Tongue (tissue), 2 donors: ENCODE measurements around the gene MTMR3. TPM values are rescaled to one million over a fixed set of nuclear protein-coding genes. Genes with fewer than 3 reads are reported as not detected.

Experiments
- DNase-seq: peaks from one replicate; pipeline ENCODE4 v3.0.0-alpha.2; 2015
- total RNA-seq: library from RNA; depleted of rRNA; stranded (reverse); fragments of >200 nt; gene quantifications from one replicate; pipeline ENCODE4 v1.2.3, GENCODE V29; 2014

Gene MTMR3
- total RNA-seq, 1 donor from 2014 or later = 68.2 TPM

DNA sequence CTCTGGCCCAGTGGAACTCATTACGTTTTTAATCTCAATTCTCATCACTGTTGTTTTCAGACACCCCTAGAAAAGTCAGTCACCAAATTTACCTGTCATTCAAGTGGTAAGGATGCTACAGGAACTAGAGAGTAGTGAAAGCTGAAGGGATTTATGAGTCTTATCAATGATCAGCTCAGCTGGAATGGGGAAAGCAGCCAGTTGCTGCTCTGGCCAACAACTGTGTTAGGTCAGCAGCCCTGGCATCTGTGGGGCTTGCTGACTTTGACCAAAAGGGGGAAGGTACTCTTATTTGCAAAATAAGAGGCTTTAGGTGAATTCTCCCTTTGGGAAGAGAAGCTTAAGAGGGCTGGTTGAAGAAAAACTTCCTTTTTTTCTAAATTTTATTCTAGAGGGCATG is 121.1 kb downstream of the MTMR3 start:
- no peak for DNase-seq

- DNase-seq = no peak
These were observed 121.7 kb downstream of the MTMR3 start for GRCh38 chr22:30004694-30005093.

DNA sequence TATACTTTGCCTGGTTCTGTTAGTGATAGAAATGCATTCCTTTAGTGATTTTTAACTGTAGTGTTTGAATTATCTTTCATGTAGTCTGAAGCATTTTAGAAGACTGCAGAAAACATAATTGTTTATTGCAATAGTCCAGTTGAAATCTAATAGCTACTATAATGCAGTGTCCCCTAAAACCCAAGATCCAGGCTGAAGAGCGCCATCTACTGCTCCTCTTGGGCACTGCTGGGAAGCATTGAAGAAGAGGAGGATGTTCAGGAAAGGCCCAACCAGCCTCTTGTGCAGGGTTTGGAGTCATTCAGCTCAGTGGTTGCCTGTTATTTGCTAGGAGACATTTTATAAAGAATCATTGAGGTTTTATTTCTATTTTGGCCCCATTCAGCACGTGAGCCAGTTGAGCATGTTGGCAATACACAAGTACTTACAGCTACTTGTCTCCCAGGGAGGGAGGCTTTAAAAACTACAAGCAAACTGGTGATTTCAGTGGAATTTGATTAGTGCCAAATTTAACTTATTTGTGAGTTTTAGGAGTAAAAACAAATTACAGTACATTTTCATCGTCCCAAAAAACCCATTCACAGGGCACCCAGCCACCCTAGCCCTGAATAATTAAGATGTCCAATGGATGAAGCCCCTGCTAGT is 122.4 kb downstream of the MTMR3 start:
- DNase-seq = peak; percentile 90

DNA sequence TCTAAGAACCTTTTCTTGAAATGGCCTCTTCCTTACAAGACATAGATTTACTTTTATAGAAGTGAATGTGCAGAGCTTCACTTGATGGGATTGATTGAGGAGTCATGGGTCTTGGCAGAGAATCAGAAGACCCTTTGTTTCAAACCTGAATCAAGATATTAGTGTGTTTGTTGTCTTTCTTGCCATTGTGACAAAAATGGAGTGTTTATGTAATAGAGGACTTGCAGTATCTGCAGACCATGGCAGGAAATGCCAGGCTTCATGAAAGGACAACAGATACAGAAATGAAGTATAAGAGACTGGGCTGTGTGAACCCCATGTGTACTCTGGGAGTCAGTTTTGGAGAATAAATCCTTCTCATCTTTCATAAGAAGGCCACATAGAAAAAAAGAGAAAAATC is 124.4 kb downstream of the MTMR3 start:
- DNase-seq = no peak

DNA sequence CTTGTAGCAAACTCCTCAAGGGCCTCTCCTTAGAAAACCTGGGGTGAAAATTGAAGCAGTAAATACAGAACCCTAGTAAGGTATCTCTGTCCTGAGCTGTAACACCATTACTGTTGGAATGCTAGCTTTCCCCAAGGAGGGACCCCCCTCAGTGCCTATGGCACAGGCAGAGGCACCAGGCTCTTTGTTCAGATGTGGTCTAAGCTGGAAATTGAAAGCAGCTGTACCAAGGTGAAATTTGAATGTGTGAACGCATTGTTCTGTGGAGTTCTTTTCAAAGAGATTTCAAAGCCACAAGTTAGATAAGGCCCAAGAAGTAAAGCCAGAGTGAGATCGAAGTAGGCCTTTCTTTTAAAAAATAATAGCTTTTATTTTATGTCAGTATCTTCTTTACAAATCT is 125.4 kb downstream of the MTMR3 start:
- no peak for DNase-seq

DNA sequence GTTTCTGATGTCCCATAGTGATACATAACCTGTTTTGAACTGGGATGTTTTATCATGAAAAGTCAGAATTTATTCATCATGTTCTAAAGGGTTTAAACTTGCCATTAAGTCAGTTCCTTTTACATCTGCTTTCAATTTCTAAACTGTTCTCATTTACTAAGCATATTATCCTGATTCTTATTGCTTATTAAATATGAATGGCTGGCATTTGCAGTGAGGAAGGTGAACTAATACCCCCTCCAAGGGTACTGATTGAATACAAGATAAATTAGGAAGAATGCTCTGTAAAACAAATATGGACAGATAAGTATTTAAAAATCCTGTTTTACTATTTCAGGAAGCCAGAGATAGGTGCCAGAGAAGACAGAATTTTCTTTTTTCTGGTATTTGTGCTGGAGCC is 126.5 kb downstream of the MTMR3 start:
- DNase-seq = no peak

DNA sequence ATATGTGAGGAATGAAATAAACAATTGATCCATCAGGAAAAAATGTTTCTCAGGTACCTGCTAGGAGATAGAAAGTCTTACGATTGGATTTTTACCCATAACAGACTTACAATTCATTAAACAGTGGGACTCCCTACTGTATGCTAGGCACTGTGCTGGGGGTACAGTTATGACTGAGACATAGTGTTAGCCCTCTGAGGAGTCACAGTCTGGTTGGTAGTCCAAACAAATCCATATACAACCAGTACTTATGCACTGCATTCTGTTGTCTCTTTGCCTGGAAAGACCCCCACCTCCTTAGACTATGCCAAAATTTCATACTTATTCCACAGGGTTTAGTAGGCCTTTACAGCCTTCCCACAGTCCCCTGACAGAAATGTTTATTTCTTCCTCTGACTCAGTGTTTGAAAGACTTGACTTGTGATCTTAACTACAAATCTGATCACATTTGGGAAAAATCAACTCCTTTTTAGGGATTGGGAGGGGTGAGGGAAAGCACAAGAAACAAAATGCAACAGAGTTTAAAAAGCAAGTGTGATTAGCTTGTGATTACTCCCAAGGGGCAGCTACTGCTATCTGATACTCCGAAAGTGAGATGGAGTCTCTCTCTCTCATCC is 127.9 kb downstream of the MTMR3 start:
- DNase-seq = no peak

DNA sequence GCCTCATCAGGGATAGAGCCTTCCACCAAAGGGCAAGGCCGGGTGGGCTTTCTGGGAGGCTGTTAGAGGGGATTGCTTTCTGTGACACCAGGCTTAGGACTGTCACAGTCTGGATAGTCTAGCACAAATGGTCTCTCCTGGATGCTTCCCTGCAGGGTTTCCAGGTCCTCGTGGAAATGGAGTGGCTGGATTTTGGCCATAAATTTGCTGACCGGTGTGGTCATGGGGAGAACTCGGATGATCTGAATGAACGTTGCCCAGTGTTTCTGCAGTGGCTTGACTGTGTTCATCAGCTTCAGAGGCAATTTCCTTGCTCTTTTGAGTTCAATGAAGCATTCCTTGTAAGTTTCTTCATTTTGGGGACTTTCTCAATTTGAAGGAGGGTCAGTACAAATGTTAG is 130.2 kb downstream of the MTMR3 start:
- DNase-seq = no peak

DNA sequence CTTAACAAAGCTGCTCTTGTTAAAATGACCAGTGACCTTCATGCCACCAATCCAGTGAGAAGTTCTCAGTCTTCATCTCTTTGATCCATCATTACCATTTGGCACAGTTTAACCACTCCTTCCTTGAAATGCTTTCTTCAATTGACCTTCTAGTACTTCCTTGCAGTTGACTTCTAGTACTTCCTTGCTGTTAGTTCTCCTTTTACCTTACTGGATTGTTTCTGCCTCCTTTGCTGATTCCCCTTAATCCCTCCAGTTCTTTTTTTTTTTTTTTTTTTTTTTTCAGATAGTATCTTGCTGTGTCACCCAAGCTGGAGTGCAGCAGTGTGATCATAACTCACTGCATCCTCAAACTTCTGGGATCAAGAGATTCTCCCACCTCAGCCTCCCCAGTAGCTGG is 131.3 kb downstream of the MTMR3 start:
- DNase-seq = no peak

DNA sequence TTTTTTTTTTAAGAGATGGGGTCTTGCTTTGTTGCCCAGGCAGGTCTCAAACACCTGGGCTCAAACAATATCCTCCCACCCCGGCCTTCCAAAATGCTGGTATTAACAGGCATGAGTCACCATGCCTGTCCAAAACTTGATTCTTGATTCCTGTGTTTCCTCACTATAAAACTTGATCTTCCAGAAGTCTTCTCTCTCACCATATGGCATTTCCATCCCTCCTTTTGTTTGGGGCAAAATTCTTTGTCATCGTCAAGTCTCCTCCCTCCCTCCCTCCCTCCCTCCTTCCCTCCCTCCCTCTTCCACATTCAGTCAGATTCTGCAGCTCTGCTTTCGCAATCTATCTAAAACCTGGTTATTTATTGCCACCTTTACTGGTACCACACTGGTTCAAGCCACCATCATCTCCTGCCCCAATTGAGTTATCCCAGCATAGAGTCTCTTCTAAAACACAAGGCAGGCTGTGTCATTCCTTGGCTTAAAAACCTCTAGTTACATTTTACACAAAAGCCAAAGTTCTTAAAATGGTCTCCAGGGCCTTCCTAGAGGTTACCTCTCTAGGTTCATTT is 132.3 kb downstream of the MTMR3 start:
- no peak for DNase-seq

DNA sequence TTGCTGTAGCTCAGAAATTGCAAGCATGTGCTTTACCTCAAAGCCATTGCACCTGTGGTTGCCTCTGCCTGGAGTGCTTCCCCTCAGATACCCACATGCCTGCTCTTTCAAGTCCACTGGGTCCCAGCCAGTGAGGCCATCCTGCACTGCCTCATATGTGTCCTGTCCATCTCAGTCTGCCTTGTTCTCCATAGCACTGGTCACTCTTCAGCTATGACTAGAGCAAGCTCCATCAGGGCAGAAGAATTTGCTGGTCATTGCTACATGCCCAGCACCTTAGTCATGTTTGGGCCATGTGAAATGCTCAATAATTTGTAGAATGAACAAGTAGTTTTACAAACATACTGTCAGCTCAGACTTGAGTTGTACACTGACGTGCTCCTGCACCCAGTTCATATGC is 132.9 kb downstream of the MTMR3 start:
- DNase-seq = no peak

GRCh38 chr22:30016596-30016995 is 133.6 kb downstream of the MTMR3 start:
- DNase-seq = no peak

GRCh38 chr22:30017375-30018223 is 134.6 kb downstream of the MTMR3 start:
- no peak for DNase-seq

GRCh38 chr22:30020511-30020910 is 137.5 kb downstream of the MTMR3 start:
- no peak for DNase-seq

DNA sequence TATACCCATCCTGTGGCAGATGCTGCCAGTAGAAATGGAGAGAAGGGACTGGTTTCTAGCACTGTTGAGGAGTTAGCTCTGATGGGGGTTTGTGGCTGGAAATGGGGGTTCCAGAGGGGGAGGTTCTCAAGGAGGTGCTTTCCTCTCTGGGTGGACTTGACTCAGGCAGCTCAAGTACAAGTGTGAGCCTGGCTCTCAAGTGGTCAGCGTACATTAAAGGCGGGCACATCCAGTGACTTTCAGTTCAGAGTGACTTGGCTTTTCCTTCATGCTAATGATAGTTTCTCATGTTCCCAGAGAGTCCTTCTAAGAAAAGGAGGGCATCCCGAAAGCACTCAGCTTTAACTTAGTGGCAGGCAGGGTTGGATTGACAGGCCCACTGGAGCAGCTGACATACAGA is 138.4 kb downstream of the MTMR3 start:
- DNase-seq = no peak

GRCh38 chr22:30021881-30022619 is 139.1 kb downstream of the MTMR3 start:
- DNase-seq = no peak

DNA sequence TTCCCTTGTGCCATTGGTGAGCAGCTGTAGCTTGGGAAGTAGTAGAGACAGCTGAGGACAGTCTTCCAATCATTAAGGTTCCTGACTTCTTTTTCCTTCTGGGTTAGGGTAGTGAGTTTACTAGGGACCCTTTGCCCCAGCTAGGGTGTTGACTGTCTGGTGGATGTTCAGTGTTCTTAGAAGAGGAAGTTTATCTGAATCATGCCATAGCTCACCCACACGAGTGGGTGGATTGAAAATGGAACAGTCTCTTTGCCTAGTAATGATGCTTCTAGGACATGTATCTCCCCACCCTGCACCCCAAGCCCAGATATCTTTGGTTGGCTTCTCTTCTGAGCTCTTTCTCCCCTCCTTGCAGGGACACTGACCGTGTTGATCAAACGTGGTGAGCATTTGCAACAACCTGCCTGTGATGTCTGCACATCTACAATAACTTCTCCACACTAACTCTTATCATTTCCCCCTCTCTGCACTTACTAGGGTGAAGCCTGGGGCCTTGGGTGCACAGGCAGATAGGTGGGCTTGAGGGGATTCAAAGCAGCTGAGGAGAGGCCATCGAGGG is 140.2 kb downstream of the MTMR3 start:
- DNase-seq = no peak

DNA sequence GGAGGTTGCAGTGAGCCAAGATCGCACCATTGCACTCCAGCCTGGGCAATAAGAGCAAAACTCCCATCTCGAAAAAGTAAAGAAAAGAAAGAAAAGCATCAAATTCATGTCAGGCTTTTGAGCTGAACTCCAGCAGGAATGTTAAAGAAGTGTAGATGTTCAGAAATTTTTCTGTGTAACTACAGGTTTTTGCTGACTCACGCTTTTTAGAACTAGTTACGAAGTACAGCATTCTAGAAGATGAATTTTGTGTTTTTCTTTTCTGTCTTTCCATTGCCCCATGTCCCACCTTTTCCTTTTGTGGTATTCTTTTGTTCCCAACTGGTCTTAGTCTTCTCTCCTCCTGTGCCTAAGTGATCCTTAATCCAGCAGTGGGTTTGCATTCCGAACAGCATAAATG is 141.3 kb downstream of the MTMR3 start:
- DNase-seq = no peak

DNA sequence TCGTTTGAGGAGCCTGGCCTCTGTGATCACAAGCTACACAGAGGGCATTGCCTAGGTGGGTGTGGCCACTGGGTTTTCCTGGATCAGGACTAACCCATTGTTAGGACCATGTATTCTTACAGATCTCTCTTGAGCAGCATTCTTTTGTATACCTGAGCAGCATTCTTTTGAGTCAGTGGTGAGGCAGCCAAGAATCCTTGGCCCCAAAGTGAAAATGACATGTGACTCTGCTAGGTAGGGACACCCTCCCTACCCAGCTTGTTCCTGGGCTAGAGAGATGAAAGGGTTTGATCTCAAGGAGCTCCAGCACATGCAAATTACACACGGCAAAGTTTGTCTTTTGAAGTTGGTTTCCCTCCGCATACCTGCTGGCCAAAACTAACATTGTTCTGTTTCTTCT is 142.2 kb downstream of the MTMR3 start:
- no peak for DNase-seq

- DNase-seq = no peak
These were observed 143.8 kb downstream of the MTMR3 start for GRCh38 chr22:30026756-30027155.

DNA sequence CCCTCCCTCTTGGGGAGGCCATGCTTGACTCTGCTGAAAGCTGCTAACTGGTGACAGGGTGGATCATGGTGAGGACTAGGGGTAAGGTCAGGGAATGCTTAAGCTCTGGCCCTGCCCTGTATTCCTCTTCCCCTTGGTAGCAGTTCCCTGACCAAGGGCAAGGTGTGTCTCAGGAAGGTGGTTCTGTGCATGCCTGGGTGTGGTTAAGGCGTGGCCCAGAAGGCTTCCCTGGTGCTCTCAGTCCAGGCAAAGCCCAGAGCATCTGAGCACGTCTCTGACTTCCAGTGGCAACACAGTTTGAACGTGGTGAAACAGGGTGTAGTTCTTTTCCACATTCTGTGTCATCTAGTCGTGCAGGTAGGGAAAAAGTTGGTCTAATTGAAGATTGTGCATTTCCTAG is 144.2 kb downstream of the MTMR3 start:
- no peak for DNase-seq

GRCh38 chr22:30027791-30028190 is 144.8 kb downstream of the MTMR3 start:
- no peak for DNase-seq
